HEK293 (cell line): ENCODE results near the gene TMEM128.

Experiments used
- CTCF ChIA-PET: fragments of 350-600 bp; formaldehyde crosslinking; extraction: SDS; loops from one replicate; lab custom pipeline; 2021; ENCODE audit warnings: antibody characterized with exemption; lab: Yijun Ruan, JAX
- POLR2A ChIA-PET: fragments of 300-600 bp; formaldehyde crosslinking; extraction: SDS; loops from one replicate; lab custom pipeline; 2020; ENCODE audit warnings: antibody characterized with exemption, inconsistent platforms; lab: Yijun Ruan, JAX
- H3K27ac ChIP-seq: fragments of 200-500 bp; sonication (Bioruptor generic); 2 replicates; pipeline ENCODE4 v1.5.1; 2014; ENCODE audit warnings: low read depth, low read length, control low read depth, inconsistent platforms; ENCODE audit errors: extremely low read depth
- H3K36me3 ChIP-seq, 2 experiments: fragments of 200-500 bp in 1 of 2; sonication (Bioruptor generic) in 1 of 2; 1 replicate in 1 of 2; 2 replicates in 1 of 2; pipeline ENCODE4 v1.5.1; 2014 to 2017; ENCODE audit warnings: inconsistent platforms in 2 of 2, low read length in 2 of 2; ENCODE audit not compliant: control insufficient read depth in 2 of 2, insufficient read depth in 1 of 2
- H3K4me1 ChIP-seq: fragments of 200-500 bp; sonication (Bioruptor generic); 2 replicates; pipeline ENCODE4 v1.5.1; 2014; ENCODE audit warnings: mild to moderate bottlenecking, low read length, inconsistent platforms; ENCODE audit not compliant: control insufficient read depth, insufficient read depth
- H3K4me3 ChIP-seq: 2 replicates; pipeline ENCODE4 v1.5.1; 2011; ENCODE audit warnings: low read depth, mild to moderate bottlenecking, control low read depth, low read length, moderate library complexity
- H3K9me3 ChIP-seq: fragments of 200-500 bp; sonication (Bioruptor generic); 2 replicates; pipeline ENCODE4 v1.5.1; 2014; ENCODE audit warnings: low read depth, low read length, inconsistent platforms; ENCODE audit not compliant: control insufficient read depth, insufficient read depth
- BCL11A ChIP-seq: fragments of 450-650 bp; formaldehyde crosslinking; IDR thresholded peaks from 2 replicates; pipeline ENCODE4 v1.5.1; 2016; ENCODE audit warnings: low read depth, missing biosample characterization, missing genetic modification characterization
- HOXA7 ChIP-seq: sonication (generic); formaldehyde crosslinking; IDR thresholded peaks from 2 replicates; pipeline ENCODE4 v1.8.1; 2022; ENCODE audit warnings: missing genetic modification reagents, borderline replicate concordance
- TRIM28 ChIP-seq: IDR thresholded peaks from 2 replicates; pipeline ENCODE4 v1.6.1; 2011; ENCODE audit warnings: low read length, control low read depth, borderline replicate concordance
- YY2 ChIP-seq: fragments of 450-650 bp; formaldehyde crosslinking; IDR thresholded peaks from 2 replicates; pipeline ENCODE4 v1.5.1; 2016; ENCODE audit warnings: missing biosample characterization, missing genetic modification characterization
- ZBTB26 ChIP-seq: fragments of 450-650 bp; formaldehyde crosslinking; optimal IDR thresholded peaks from 2 replicates; pipeline ENCODE3; 2016; ENCODE audit warnings: missing biosample characterization, mild to moderate bottlenecking, missing genetic modification characterization
- ZEB2 ChIP-seq: fragments of 450-650 bp; formaldehyde crosslinking; IDR thresholded peaks from 2 replicates; pipeline ENCODE4 v1.5.1; 2016; ENCODE audit warnings: missing biosample characterization, missing genetic modification characterization
- ZNF394 ChIP-seq: fragments of 450-650 bp; formaldehyde crosslinking; IDR thresholded peaks from 2 replicates; pipeline ENCODE4 v1.5.1; 2016; ENCODE audit warnings: missing biosample characterization, missing genetic modification characterization, mild to moderate bottlenecking, moderate library complexity, borderline replicate concordance
- ZNF398 ChIP-seq: fragments of 450-650 bp; formaldehyde crosslinking; IDR thresholded peaks from 2 replicates; pipeline ENCODE4 v1.5.1; 2017; ENCODE audit warnings: missing biosample characterization, missing genetic modification characterization
- ZNF423 ChIP-seq: fragments of 450-650 bp; formaldehyde crosslinking; IDR thresholded peaks from 2 replicates; pipeline ENCODE4 v1.5.1; 2016; ENCODE audit warnings: missing biosample characterization, missing genetic modification characterization
- ZNF449 ChIP-seq: fragments of 450-650 bp; formaldehyde crosslinking; IDR thresholded peaks from 2 replicates; pipeline ENCODE4 v1.5.1; 2017; ENCODE audit warnings: missing biosample characterization, mild to moderate bottlenecking, missing genetic modification characterization, moderate library complexity
- ZNF621 ChIP-seq: fragments of 450-650 bp; formaldehyde crosslinking; IDR thresholded peaks from 2 replicates; pipeline ENCODE4 v1.5.1; 2017; ENCODE audit warnings: missing biosample characterization, missing genetic modification characterization
- ZNF792 ChIP-seq: fragments of 450-650 bp; formaldehyde crosslinking; IDR thresholded peaks from 2 replicates; pipeline ENCODE4 v1.5.1; 2016; ENCODE audit warnings: missing biosample characterization, missing genetic modification characterization
- ZSCAN23 ChIP-seq: fragments of 450-650 bp; formaldehyde crosslinking; IDR thresholded peaks from 2 replicates; pipeline ENCODE4 v1.5.1; 2016; ENCODE audit warnings: missing biosample characterization, missing genetic modification characterization
- TF ChIP-seq, protein P1 (sequence below): fragments of 450-650 bp; formaldehyde crosslinking; IDR thresholded peaks from 2 replicates; pipeline ENCODE4 v1.5.1; 2016; ENCODE audit warnings: missing biosample characterization, missing genetic modification characterization
- TF ChIP-seq, protein P2 (sequence below): fragments of 450-650 bp; formaldehyde crosslinking; IDR thresholded peaks from 2 replicates; pipeline ENCODE4 v1.5.1; 2016; ENCODE audit warnings: missing biosample characterization, missing genetic modification characterization, borderline replicate concordance
- TF ChIP-seq, protein P3 (sequence below): fragments of 450-650 bp; formaldehyde crosslinking; IDR thresholded peaks from 2 replicates; pipeline ENCODE4 v1.5.1; 2016; ENCODE audit warnings: missing biosample characterization, missing genetic modification characterization

The TMEM128 gene

DNA sequence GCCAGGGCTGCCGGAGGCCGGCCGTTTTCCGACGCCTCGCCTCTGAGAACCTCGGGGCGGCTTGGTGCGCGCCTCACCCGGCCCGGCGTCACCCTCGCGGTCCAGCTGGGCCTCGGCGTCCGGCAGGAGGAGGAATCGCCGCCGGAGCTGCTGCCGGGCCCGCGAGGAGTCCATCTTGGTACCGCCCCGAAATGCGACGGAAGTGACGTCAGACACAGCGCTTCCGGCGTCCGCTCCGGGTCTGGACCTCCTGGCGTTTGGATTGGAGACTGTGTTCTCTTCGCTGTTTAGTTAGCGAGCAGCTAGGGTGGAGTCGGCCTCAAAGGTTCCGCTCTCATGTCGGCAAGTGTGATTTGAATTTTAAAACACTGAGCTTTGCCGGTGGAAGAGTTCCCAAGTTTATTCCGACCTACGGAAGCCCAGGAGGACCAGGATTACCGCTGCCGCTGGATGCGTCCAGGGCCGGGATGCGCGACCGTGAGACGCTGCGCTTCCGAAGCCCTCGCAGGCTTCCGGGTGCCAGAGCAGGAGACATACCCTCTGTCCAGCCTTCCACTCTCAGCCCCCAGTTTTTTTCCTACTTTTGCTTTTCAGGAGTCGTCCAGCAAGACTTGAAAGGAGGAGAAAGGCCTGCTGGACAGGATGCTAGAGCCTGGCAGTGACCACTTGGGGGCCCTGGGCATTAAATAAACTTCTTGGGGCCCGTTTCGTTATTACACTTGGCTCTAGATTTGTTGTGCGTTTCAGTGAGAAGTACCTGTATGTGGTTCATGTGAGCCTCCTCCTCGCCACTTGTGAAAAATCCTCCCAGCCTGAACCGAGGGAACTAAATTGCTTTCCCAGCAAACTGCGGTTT is at the start of gene TMEM128 (continued):
- TF ChIP-seq ZSCAN23 (tag by site-specific recombination) = no peak
- TF ChIP-seq, protein P1, sequence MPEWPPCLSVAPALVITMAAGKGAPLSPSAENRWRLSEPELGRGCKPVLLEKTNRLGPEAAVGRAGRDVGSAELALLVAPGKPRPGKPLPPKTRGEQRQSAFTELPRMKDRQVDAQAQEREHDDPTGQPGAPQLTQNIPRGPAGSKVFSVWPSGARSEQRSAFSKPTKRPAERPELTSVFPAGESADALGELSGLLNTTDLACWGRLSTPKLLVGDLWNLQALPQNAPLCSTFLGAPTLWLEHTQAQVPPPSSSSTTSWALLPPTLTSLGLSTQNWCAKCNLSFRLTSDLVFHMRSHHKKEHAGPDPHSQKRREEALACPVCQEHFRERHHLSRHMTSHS (tag by site-specific recombination) = no peak
- TF ChIP-seq YY2 (tag by site-specific recombination) = peak; percentile 72
- no peak; the same call in 1 of the 2 replicates for TF ChIP-seq ZEB2 (tag by site-specific recombination)

- CTCF ChIA-PET = no interaction called here
- POLR2A ChIA-PET = no interaction called here
- no peak overlapping the region for H3K4me3 ChIP-seq
- no peak for TF ChIP-seq ZBTB26
- no peak for TF ChIP-seq BCL11A
- no peak for TF ChIP-seq ZEB2 (tag by site-specific recombination)
- TF ChIP-seq HOXA7 (CRISPR knock-in tag) = no peak
- TF ChIP-seq ZNF423 (tag by site-specific recombination) = no peak
- TF ChIP-seq ZNF398 (tag by site-specific recombination) = no peak
- no peak for TF ChIP-seq TRIM28
- TF ChIP-seq ZNF394 (tag by site-specific recombination) = no peak
- no peak for TF ChIP-seq ZNF449 (tag by site-specific recombination)
- TF ChIP-seq, protein P2, sequence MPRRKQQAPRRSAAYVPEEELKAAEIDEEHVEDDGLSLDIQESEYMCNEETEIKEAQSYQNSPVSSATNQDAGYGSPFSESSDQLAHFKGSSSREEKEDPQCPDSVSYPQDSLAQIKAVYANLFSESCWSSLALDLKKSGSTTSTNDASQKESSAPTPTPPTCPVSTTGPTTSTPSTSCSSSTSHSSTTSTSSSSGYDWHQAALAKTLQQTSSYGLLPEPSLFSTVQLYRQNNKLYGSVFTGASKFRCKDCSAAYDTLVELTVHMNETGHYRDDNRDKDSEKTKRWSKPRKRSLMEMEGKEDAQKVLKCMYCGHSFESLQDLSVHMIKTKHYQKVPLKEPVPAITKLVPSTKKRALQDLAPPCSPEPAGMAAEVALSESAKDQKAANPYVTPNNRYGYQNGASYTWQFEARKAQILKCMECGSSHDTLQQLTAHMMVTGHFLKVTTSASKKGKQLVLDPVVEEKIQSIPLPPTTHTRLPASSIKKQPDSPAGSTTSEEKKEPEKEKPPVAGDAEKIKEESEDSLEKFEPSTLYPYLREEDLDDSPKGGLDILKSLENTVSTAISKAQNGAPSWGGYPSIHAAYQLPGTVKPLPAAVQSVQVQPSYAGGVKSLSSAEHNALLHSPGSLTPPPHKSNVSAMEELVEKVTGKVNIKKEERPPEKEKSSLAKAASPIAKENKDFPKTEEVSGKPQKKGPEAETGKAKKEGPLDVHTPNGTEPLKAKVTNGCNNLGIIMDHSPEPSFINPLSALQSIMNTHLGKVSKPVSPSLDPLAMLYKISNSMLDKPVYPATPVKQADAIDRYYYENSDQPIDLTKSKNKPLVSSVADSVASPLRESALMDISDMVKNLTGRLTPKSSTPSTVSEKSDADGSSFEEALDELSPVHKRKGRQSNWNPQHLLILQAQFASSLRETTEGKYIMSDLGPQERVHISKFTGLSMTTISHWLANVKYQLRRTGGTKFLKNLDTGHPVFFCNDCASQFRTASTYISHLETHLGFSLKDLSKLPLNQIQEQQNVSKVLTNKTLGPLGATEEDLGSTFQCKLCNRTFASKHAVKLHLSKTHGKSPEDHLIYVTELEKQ (tag by site-specific recombination) = no peak
- TF ChIP-seq, protein P3, sequence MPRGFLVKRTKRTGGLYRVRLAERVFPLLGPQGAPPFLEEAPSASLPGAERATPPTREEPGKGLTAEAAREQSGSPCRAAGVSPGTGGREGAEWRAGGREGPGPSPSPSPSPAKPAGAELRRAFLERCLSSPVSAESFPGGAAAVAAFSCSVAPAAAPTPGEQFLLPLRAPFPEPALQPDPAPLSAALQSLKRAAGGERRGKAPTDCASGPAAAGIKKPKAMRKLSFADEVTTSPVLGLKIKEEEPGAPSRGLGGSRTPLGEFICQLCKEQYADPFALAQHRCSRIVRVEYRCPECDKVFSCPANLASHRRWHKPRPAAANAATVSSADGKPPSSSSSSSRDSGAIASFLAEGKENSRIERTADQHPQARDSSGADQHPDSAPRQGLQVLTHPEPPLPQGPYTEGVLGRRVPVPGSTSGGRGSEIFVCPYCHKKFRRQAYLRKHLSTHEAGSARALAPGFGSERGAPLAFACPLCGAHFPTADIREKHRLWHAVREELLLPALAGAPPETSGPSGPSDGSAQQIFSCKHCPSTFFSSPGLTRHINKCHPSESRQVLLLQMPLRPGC (tag by site-specific recombination) = no peak
- TF ChIP-seq ZNF621 = no peak
- TF ChIP-seq ZNF792 (tag by site-specific recombination) = no peak
- TF ChIP-seq, all 188 proteins: peak for 0
- Histone ChIP-seq H3K36me3 (peaks cover 0 to 18% of the 10 kb centered on the region in 2 experiments; a peak in 1 of 3 replicates), H3K4me1 (no peaks in the 10 kb centered on the region), H3K27ac (no peak overlapping the region), H3K9me3 (no peaks in the 10 kb centered on the region)
Measured at GRCh38 chr4:4296283-4296846, 48.3 kb upstream of the TMEM128 start.
